Ovary (tissue), 9 donors: ENCODE data around the gene C4orf50. TPM values are rescaled to one million over a fixed set of nuclear protein-coding genes. Genes with fewer than 3 reads are reported as not detected.

ENCODE experiments used
- DNase-seq, 5 donors: peaks; one replicate each; pipeline ENCODE4 v3.0.0-alpha.2; 2019 to 2020
- H3K27ac ChIP-seq, 2 donors: fragments of 200-600 bp; one replicate each; pipeline versions ENCODE4 v1.5.1 to v1.8.0; 2019 to 2022
- H3K27me3 ChIP-seq: fragments of 200-600 bp; one replicate; pipeline ENCODE4 v1.8.0; 2022
- H3K36me3 ChIP-seq: fragments of 200-600 bp; sonication (generic); one replicate; pipeline ENCODE4 v1.5.1; 2019
- H3K4me1 ChIP-seq: one replicate; pipeline ENCODE4 v1.8.1; 2013; ENCODE audit warnings: mild to moderate bottlenecking, moderate library complexity; ENCODE audit not compliant: insufficient read depth
- H3K4me3 ChIP-seq: fragments of 200-600 bp; sonication (generic); one replicate; pipeline ENCODE4 v1.5.1; 2017
- H3K9me3 ChIP-seq, 2 donors: fragments of 200-600 bp in 1 of 2; sonication (generic) in 1 of 2; one replicate each; pipeline versions ENCODE4 v1.5.1 to v1.8.1; 2013 to 2019; ENCODE audit warnings: mild to moderate bottlenecking in 1 of 2, moderate library complexity in 1 of 2
- EP300 ChIP-seq: sonication (generic); formaldehyde crosslinking; IDR thresholded peaks from one replicate; pipeline ENCODE4 v1.6.1; 2017; ENCODE audit warnings: antibody characterized with exemption
- POLR2A ChIP-seq: fragments of 450-650 bp; IDR thresholded peaks from one replicate; pipeline ENCODE4 v1.6.1; 2017; ENCODE audit warnings: antibody characterized with exemption, mild to moderate bottlenecking, moderate library complexity
- WGBS, 3 donors: extraction: QIAGEN DNeasy Blood & Tissue Kit in 1 of 3; methylation state at CpG; one replicate each; pipeline versions ENCODE4 v1.1.5 to v1.1.7; 2013 to 2017; 5-methylcytosine and 5-hydroxymethylcytosine counted together
- intact Hi-C, 4 donors: fragments of 100-400 bp; cut with DNase I; formaldehyde crosslinking; loops; one replicate each; pipeline versions ENCODE4 v1.11.0 to v1.15.1; 2022 to 2023
- polyA plus RNA-seq, 2 donors: library from polyadenylated mRNA; stranded (reverse); fragments of 200-250 nt in 1 of 2; fragments of 350-450 nt in 1 of 2; fragmentation: Illumina TruSeq in 1 of 2; extraction: RNeasy Lipid Tissue Mini Kit (QIAGEN cat#74804) in 1 of 2; gene quantifications; one replicate each; pipeline ENCODE4 v1.2.3, GENCODE V29; 2013 to 2014
- total RNA-seq, 7 donors: library from RNA; depleted of rRNA in 2 of 7; stranded (reverse); fragments of >200 nt in 2 of 7; fragmentation: NEBNext Ultra II Directional in 3 of 7; extraction: Animal tissue kit (Norgen Biotek cat#: 25700) in 3 of 7; gene quantifications; one replicate each; pipeline versions ENCODE4 v1.1.0 to v1.2.4, GENCODE V29; 2016 to 2023
- TF ChIP-seq, protein P1 (sequence below), 3 donors: fragments of 450-650 bp in 2 of 3; fragments of 200-600 bp in 1 of 3; IDR thresholded peaks; one replicate each; pipeline versions ENCODE4 v1.5.1 to v1.8.0; 2016 to 2022; ENCODE audit warnings: antibody characterized with exemption in 3 of 3, mild to moderate bottlenecking in 1 of 3
- donor health status: DM: no; HTN: no; CAD: no; lungs with moderate emphysema.
- donor health status: DM: no; HTN: no; CAD: no.
- donor health status: Bipolar disorder and iron deficiency.
- donor health status: DM: yes; HTN: yes; CAD: no.
- donor health status: DM: no; HTN: no; CAD: no.
- donor health status: DM: yes; HTN: yes; CAD: no.

The C4orf50 gene
- total and polyA plus RNA-seq, 9 donors = 0.04 to 0.35 (median 0.12) TPM

DNA sequence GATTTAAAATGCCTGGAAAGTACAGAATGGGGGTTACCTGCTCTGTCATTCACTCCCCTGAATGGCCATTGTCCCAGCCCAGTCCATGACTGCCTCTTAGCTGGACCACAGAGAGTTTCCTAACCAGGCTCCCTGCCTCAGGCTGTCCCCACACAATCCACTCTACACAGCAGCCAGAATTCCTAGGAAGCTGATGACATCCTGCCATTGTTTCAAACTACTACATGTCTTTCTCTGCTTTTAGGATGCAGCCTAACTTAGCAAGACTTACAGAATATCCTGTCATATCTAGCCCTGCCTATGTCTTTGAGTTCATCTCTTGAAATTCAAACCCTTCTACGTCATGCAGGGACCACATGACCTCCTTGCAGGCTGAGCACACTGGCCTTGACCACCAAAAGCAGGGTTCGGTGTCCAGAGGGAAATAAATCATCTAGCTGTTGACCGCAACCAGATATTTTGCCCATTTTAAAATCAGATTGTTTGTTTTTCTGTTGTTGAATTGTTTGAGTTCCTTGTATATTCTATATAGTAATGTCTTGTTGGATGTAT lies 109.3 kb downstream of the C4orf50 start:
- Histone ChIP-seq H3K9me3 (no peaks in the 10 kb centered on the region), H3K36me3 (no peaks in the 10 kb centered on the region), H3K27ac (no peak overlapping the region), H3K27me3 (no peaks in the 10 kb centered on the region), H3K4me3 (no peak overlapping the region), H3K4me1 (no peaks in the 10 kb centered on the region)
- no peak for DNase-seq
- intact Hi-C loops = no loop called here
- 21 to 28% (median 25%) methylated on average over 3 of the region's 3 CpGs for WGBS, 3 donors
- TF ChIP-seq POLR2A (no peak), EP300 (no peak)
- TF ChIP-seq, protein P1, sequence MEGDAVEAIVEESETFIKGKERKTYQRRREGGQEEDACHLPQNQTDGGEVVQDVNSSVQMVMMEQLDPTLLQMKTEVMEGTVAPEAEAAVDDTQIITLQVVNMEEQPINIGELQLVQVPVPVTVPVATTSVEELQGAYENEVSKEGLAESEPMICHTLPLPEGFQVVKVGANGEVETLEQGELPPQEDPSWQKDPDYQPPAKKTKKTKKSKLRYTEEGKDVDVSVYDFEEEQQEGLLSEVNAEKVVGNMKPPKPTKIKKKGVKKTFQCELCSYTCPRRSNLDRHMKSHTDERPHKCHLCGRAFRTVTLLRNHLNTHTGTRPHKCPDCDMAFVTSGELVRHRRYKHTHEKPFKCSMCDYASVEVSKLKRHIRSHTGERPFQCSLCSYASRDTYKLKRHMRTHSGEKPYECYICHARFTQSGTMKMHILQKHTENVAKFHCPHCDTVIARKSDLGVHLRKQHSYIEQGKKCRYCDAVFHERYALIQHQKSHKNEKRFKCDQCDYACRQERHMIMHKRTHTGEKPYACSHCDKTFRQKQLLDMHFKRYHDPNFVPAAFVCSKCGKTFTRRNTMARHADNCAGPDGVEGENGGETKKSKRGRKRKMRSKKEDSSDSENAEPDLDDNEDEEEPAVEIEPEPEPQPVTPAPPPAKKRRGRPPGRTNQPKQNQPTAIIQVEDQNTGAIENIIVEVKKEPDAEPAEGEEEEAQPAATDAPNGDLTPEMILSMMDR (IDR thresholded peaks at IDR 0.05) = no peak

DNA sequence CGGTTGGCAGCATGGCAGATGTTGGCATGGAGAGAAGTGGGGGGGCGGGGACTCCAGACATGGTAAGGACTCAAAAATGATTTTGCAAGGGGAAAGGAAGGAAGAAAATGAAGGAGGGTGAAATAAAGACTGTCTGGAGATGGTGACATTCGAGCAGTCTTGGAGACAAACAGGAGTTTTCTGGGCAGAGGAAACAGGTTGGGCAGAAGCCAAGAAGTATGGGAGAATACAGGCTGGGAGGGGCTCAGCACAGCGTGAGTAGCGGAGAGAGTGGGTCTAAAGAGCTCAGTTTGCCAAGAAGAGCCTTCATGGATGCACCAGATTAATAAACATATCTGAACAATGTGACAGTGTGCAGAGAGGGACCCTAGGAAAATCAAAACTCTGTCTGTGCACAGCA lies 112.0 kb downstream of the C4orf50 start:
- WGBS, 3 donors = 8 to 12% (median 12%) methylated on average over 5 of the region's 5 CpGs
- intact Hi-C loops = no loop called here
- H3K4me1 ChIP-seq = no peaks in the 10 kb centered on the region
- no peaks in the 10 kb centered on the region for H3K36me3 ChIP-seq
- no peak overlapping the region for H3K27ac ChIP-seq
- H3K27me3 ChIP-seq = no peaks in the 10 kb centered on the region
- no peak for DNase-seq
- no peak overlapping the region for H3K4me3 ChIP-seq
- no peaks in the 10 kb centered on the region for H3K9me3 ChIP-seq
- TF ChIP-seq POLR2A (no peak), EP300 (no peak)
- TF ChIP-seq, protein P1 (IDR thresholded peaks at IDR 0.05) = no peak

DNA sequence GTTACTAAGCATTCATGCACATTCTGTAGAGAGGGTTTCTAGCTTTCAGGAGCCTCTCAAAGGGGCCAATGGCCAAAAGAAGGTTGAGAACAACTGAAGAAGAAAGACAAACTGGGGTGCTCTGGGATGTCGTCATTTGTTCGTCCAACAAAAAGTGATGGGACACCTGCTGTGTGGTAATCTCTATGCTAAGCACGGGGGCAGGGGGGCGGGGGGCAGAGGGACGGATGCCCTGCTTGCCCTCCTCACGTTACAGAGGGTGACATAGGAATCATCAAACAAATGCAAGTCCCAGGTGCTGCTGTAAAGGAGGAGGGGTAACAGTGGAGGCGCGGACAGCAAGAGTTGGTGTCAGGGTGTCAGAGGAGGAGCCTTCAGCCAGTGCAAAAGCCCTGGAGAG lies 112.5 kb downstream of the C4orf50 start:
- no peaks in the 10 kb centered on the region for H3K4me1 ChIP-seq
- no peaks in the 10 kb centered on the region for H3K36me3 ChIP-seq
- no peaks in the 10 kb centered on the region for H3K9me3 ChIP-seq
- 5 to 7% (median 6%) methylated on average over 8 of the region's 8 CpGs for WGBS, 3 donors
- intact Hi-C loops = no loop called here
- no peak for DNase-seq
- no peak for TF ChIP-seq POLR2A
- TF ChIP-seq EP300 = no peak
- TF ChIP-seq, protein P1 (IDR thresholded peaks at IDR 0.05) = no peak
- no peaks in the 10 kb centered on the region for H3K27me3 ChIP-seq
- H3K27ac ChIP-seq = no peak overlapping the region
- no peak overlapping the region for H3K4me3 ChIP-seq

DNA sequence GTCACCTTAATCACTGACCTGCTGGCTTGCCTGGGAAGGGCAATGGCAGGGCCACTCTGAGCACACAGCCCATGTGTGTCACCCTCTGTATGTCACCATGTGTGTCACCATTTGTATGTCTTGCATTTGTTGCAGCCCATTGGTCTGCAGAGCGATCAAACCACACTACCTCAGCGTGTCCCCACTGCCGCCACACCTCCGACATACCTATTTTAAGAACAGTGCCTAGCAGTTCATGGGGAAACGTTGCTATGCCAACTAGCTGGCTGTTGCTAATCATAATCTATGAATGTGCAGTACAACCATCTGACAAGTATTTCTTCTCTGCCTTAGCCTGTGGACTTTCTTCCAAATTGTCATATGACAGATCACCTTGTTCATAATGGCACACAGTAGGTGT lies 117.4 kb downstream of the C4orf50 start:
- no peak overlapping the region for H3K4me3 ChIP-seq
- WGBS, 3 donors = 80 to 92% (median 87%) methylated on average over 5 of the region's 5 CpGs
- no peaks in the 10 kb centered on the region for H3K36me3 ChIP-seq
- no peak for DNase-seq
- H3K9me3 ChIP-seq = peaks cover 0 to 6% of the 10 kb centered on the region in 2 donors
- TF ChIP-seq EP300 (no peak), POLR2A (no peak)
- TF ChIP-seq, protein P1 (IDR thresholded peaks at IDR 0.05) = no peak
- H3K27me3 ChIP-seq = no peaks in the 10 kb centered on the region
- no peaks in the 10 kb centered on the region for H3K4me1 ChIP-seq
- no peak overlapping the region for H3K27ac ChIP-seq
- intact Hi-C loops = no loop called here
